ENCODE measurements around the gene TBRG4.

The TBRG4 gene

GRCh38 chr7:45088821-45089340 lies 22.6 kb downstream of the TBRG4 start, which contains the start of gene NACAD:
TSS of gene NACAD (minus strand) at chr7:45088969. CDS start at chr7:45088894, 75 bp downstream.
- TF ChIP-seq CTCF (conservative IDR thresholded peaks at IDR 0.05; ENCODE audit: low read depth, low read length) = no peak
- peak within 1 kb of the TSS; percentile 64 for H3K4me3 ChIP-seq (ENCODE audit: low read length)
- DNase-seq (ENCODE audit: low read depth) = no peak

- peak overlapping the region; percentile 35 for H3K4me3 ChIP-seq (ENCODE audit: low read length)
- no peak for TF ChIP-seq CTCF (conservative IDR thresholded peaks at IDR 0.05; ENCODE audit: low read depth, low read length)
- DNase-seq (ENCODE audit: low read depth) = no peak
These were observed 23.3 kb downstream of the TBRG4 start for GRCh38 chr7:45088146-45088701.

GRCh38 chr7:45087301-45088145 lies 24.0 kb downstream of the TBRG4 start:
- no peak for TF ChIP-seq CTCF (conservative IDR thresholded peaks at IDR 0.05; ENCODE audit: low read depth, low read length)
- no peak for DNase-seq (ENCODE audit: low read depth)
- no peak overlapping the region for H3K4me3 ChIP-seq (ENCODE audit: low read length)

GRCh38 chr7:45086331-45087065 lies 25.0 kb downstream of the TBRG4 start:
- no peak overlapping the region for H3K4me3 ChIP-seq (ENCODE audit: low read length)
- DNase-seq (ENCODE audit: low read depth) = no peak
- no peak for TF ChIP-seq CTCF (conservative IDR thresholded peaks at IDR 0.05; ENCODE audit: low read depth, low read length)

GRCh38 chr7:45085619-45086200 lies 25.8 kb downstream of the TBRG4 start:
- no peak overlapping the region for H3K4me3 ChIP-seq (ENCODE audit: low read length)
- DNase-seq (ENCODE audit: low read depth) = no peak
- no peak for TF ChIP-seq CTCF (conservative IDR thresholded peaks at IDR 0.05; ENCODE audit: low read depth, low read length)

- no peak for TF ChIP-seq CTCF (conservative IDR thresholded peaks at IDR 0.05; ENCODE audit: low read depth, low read length)
- DNase-seq (ENCODE audit: low read depth) = no peak
- no peak overlapping the region for H3K4me3 ChIP-seq (ENCODE audit: low read length)
These were observed 26.4 kb downstream of the TBRG4 start for GRCh38 chr7:45084901-45085618.
